KOPT-K1 (cell line): ENCODE results near the gene STX5.
A peak's percentile ranks its signal among the peaks of the same experiment; 100 is the strongest.

Experiments
- H3K27ac ChIP-seq: fragments of 200-600 bp; sonication (generic); 2 replicates; pipeline ENCODE4 v1.5.1; 2016; ENCODE audit warnings: antibody characterized with exemption, mild to moderate bottlenecking, low read depth, low read length; ENCODE audit not compliant: poor library complexity, severe bottlenecking
- H3K36me3 ChIP-seq: fragments of 200-600 bp; sonication (generic); 2 replicates; pipeline ENCODE4 v1.5.1; 2017; ENCODE audit warnings: antibody characterized with exemption, mild to moderate bottlenecking, low read length, moderate library complexity; ENCODE audit not compliant: insufficient read depth
- H3K9me3 ChIP-seq: fragments of 200-600 bp; sonication (generic); 2 replicates; pipeline ENCODE4 v1.5.1; 2017; ENCODE audit warnings: antibody characterized with exemption, low read length, mild to moderate bottlenecking; ENCODE audit not compliant: insufficient read depth, poor library complexity, severe bottlenecking

The STX5 gene

GRCh38 chr11:62816557-62816956 is 15.3 kb downstream of the STX5 start:
- Histone ChIP-seq H3K9me3 (no peaks in the 10 kb centered on the region), H3K27ac (no peak overlapping the region), H3K36me3 (peaks cover 33% of the 10 kb centered on the region)

GRCh38 chr11:62811659-62812058 is 20.2 kb downstream of the STX5 start:
- Histone ChIP-seq H3K9me3 (no peaks in the 10 kb centered on the region), H3K27ac (no peak overlapping the region), H3K36me3 (peaks cover 2% of the 10 kb centered on the region; the same call in 1 of the 2 replicates)

- Histone ChIP-seq H3K36me3 (no peaks in the 10 kb centered on the region), H3K27ac (no peak overlapping the region), H3K9me3 (no peaks in the 10 kb centered on the region)
These were observed 21.1 kb downstream of the STX5 start for GRCh38 chr11:62810748-62811147.

GRCh38 chr11:62806611-62807121 is 25.2 kb downstream of the STX5 start:
- Histone ChIP-seq H3K27ac (peak overlapping the region; percentile 85), H3K9me3 (no peaks in the 10 kb centered on the region), H3K36me3 (peaks cover 24% of the 10 kb centered on the region)

GRCh38 chr11:62805961-62806441 is 25.9 kb downstream of the STX5 start:
- H3K36me3 ChIP-seq = peaks cover 31% of the 10 kb centered on the region
- H3K9me3 ChIP-seq = no peaks in the 10 kb centered on the region
- peak overlapping the region; percentile 85 for H3K27ac ChIP-seq

GRCh38 chr11:62805076-62805892 is 26.6 kb downstream of the STX5 start, which contains the start of gene NXF1:
Gene NXF1 (minus strand): TSS chr11:62805440. CDS start chr11:62805356, 84 bp downstream.
- peak within 1 kb of the TSS; percentile 85 for H3K27ac ChIP-seq
- H3K9me3 ChIP-seq = no peaks in the 10 kb centered on the region
- H3K36me3 ChIP-seq = peaks cover 38% of the 10 kb centered on the region

- Histone ChIP-seq H3K9me3 (no peaks in the 10 kb centered on the region), H3K27ac (peak overlapping the region; percentile 85), H3K36me3 (peaks cover 46% of the 10 kb centered on the region)
These were observed 27.4 kb downstream of the STX5 start for GRCh38 chr11:62804310-62805075.

GRCh38 chr11:62801071-62801470 is 30.8 kb downstream of the STX5 start:
- Histone ChIP-seq H3K27ac (no peak overlapping the region), H3K36me3 (peaks cover 80% of the 10 kb centered on the region), H3K9me3 (no peaks in the 10 kb centered on the region)

GRCh38 chr11:62799486-62799885 is 32.4 kb downstream of the STX5 start:
- peaks cover 96% of the 10 kb centered on the region for H3K36me3 ChIP-seq
- H3K9me3 ChIP-seq = no peaks in the 10 kb centered on the region
- no peak overlapping the region for H3K27ac ChIP-seq

- no peak overlapping the region for H3K27ac ChIP-seq
- peaks cover 93% of the 10 kb centered on the region for H3K36me3 ChIP-seq
These were observed 35.6 kb downstream of the STX5 start for GRCh38 chr11:62796281-62796680.

GRCh38 chr11:62794201-62794775 is 37.6 kb downstream of the STX5 start:
- no peak overlapping the region for H3K27ac ChIP-seq
- no peaks in the 10 kb centered on the region for H3K9me3 ChIP-seq
- H3K36me3 ChIP-seq = peaks cover 90% of the 10 kb centered on the region

More at GRCh38 chr11:62796281-62796680, 35.6 kb downstream of the STX5 start:
- H3K9me3 ChIP-seq = no peaks in the 10 kb centered on the region

- H3K36me3 ChIP-seq = peaks cover 75% of the 10 kb centered on the region
These were observed 39.7 kb downstream of the STX5 start for GRCh38 chr11:62792202-62792575.

GRCh38 chr11:62791501-62792201 is 40.2 kb downstream of the STX5 start, which contains the start of gene TMEM223:
Gene TMEM223 (minus strand): TSS chr11:62792006. CDS start chr11:62791994, 12 bp downstream.
- H3K9me3 ChIP-seq = no peaks in the 10 kb centered on the region
- peak within 1 kb of the TSS; percentile 85 for H3K27ac ChIP-seq
- H3K36me3 ChIP-seq = peaks cover 70% of the 10 kb centered on the region

More at GRCh38 chr11:62792202-62792575, 39.7 kb downstream of the STX5 start:
- Histone ChIP-seq H3K9me3 (no peaks in the 10 kb centered on the region), H3K27ac (peak overlapping the region; percentile 85)

- peaks cover 62% of the 10 kb centered on the region for H3K36me3 ChIP-seq
These were observed 42.3 kb downstream of the STX5 start for GRCh38 chr11:62789576-62789975.

More at GRCh38 chr11:62789576-62789975, 42.3 kb downstream of the STX5 start:
- no peak overlapping the region for H3K27ac ChIP-seq
- H3K9me3 ChIP-seq = no peaks in the 10 kb centered on the region
